ENCODE measurements around the gene FAAH.

DNA sequence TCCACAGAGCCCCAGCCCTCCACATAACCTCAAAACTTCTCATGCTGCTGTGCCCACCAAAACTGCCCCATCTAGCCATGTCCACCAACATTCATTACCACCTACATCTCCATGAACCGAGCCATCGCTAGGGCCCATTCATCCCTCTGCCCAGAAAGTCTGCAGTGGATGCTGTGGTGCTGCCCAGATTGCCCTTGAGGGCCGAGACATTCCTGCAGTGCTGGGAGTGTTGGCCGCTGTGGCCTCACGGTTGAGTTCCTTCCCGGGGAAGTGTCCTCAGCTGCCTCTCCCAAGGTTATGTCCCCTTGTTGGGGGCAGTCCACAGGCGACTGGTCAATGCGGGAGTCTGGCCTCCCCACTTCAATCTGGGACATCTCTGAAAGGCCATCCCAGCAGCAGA lies 65.2 kb downstream of the FAAH start:
- TF ChIP-seq, protein P1, sequence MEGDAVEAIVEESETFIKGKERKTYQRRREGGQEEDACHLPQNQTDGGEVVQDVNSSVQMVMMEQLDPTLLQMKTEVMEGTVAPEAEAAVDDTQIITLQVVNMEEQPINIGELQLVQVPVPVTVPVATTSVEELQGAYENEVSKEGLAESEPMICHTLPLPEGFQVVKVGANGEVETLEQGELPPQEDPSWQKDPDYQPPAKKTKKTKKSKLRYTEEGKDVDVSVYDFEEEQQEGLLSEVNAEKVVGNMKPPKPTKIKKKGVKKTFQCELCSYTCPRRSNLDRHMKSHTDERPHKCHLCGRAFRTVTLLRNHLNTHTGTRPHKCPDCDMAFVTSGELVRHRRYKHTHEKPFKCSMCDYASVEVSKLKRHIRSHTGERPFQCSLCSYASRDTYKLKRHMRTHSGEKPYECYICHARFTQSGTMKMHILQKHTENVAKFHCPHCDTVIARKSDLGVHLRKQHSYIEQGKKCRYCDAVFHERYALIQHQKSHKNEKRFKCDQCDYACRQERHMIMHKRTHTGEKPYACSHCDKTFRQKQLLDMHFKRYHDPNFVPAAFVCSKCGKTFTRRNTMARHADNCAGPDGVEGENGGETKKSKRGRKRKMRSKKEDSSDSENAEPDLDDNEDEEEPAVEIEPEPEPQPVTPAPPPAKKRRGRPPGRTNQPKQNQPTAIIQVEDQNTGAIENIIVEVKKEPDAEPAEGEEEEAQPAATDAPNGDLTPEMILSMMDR (conservative IDR thresholded peaks at IDR 0.05 in 1 of 2, IDR thresholded peaks at IDR 0.05 in 1 of 2; ENCODE audit: low read depth in 1 of 2, low read length in 2 of 2) = no peak
- TF ChIP-seq EZH2 (IDR thresholded peaks at IDR 0.05; ENCODE audit: low read length, missing control alignments) = no peak
